HT1080 (cell line): ENCODE measurements around the gene HAUS1. TPM values are rescaled to one million over a fixed set of nuclear protein-coding genes. Genes with fewer than 3 reads are reported as not detected.

Experiments used
- small RNA-seq: library from RNA; depleted of rRNA; stranded (forward); fragments of <200 nt; gene quantifications from one replicate; pipeline ENCODE3, GENCODE V24; 2014
- total RNA-seq: library from RNA; depleted of rRNA; stranded (reverse); fragments of >200 nt; shearing (Covaris generic); gene quantifications from 2 replicates; pipeline ENCODE4 v1.2.3, GENCODE V29; 2014; rRNA removed

The HAUS1 gene
- total RNA-seq, 1 experiment from 2014 or later: 51.9 TPM

Small RNAs within 50 kb of the gene (small RNA-seq; reads per million reads assigned to genes)
- not detected for gene RNU6-1278P
- gene RNY4P37: not detected

Other genes starting within 250 kb of the HAUS1 start
- gene EPG5, start 137.1 kb upstream of the HAUS1 start, total RNA-seq: 10.2 and 12.7 TPM in 2 replicates
- 3.2 and 4.0 TPM in 2 replicates for gene PSTPIP2, start 32.1 kb upstream of the HAUS1 start, total RNA-seq
- gene ATP5F1A, start 6.1 kb upstream of the HAUS1 start, total RNA-seq: 702 and 723 TPM in 2 replicates